NB4 (cell line): Measurements from ENCODE around the gene SPC24.

Source experiments
- DNase-seq: peaks from one replicate; pipeline ENCODE4 v3.0.0; 2010; ENCODE audit warnings: low read depth
- H3K4me3 ChIP-seq: one replicate; pipeline ENCODE4 v1.5.1; 2011; ENCODE audit warnings: mild to moderate bottlenecking, low read depth, low read length, moderate library complexity
- CTCF ChIP-seq: IDR thresholded peaks from one replicate; pipeline ENCODE4 v1.5.1; 2012; ENCODE audit warnings: low read depth, low read length
- MAX ChIP-seq: IDR thresholded peaks from 2 replicates; pipeline ENCODE4 v1.6.1; 2011; ENCODE audit warnings: low read depth, low read length
- MYC ChIP-seq: IDR thresholded peaks from 2 replicates; pipeline ENCODE4 v1.6.1; 2011; ENCODE audit warnings: low read depth, low read length
- POLR2A ChIP-seq: IDR thresholded peaks from 2 replicates; pipeline ENCODE4 v1.6.1; 2011; ENCODE audit warnings: mild to moderate bottlenecking; ENCODE audit not compliant: insufficient read length; ENCODE audit errors: extremely low read depth

Gene SPC24

GRCh38 chr19:11155373-11156120 lies at the start of gene SPC24:
TSS of gene SPC24 (minus strand) at chr19:11155782. CDS start at chr19:11155776, 6 bp downstream.
- TF ChIP-seq MAX, result peak; percentile 59
- peak; percentile 59; the same call in 1 of the 2 replicates for TF ChIP-seq MYC
- peak; percentile 78 for TF ChIP-seq POLR2A
- no peak for TF ChIP-seq CTCF
- peak; percentile 99 for DNase-seq
- peak within 1 kb of the TSS; percentile 97 for H3K4me3 ChIP-seq

GRCh38 chr19:11204943-11205349 lies 49.4 kb upstream of the SPC24 start:
- no peak overlapping the region for H3K4me3 ChIP-seq
- DNase-seq, result no peak
- no peak for TF ChIP-seq MAX
- no peak for TF ChIP-seq POLR2A
- no peak for TF ChIP-seq CTCF
- no peak for TF ChIP-seq MYC

- TF ChIP-seq MYC, result no peak
- TF ChIP-seq POLR2A, result no peak
- TF ChIP-seq CTCF, result no peak
- no peak for TF ChIP-seq MAX
- no peak overlapping the region for H3K4me3 ChIP-seq
- DNase-seq, result no peak
Measured at GRCh38 chr19:11204076-11204602, 48.6 kb upstream of the SPC24 start.

- H3K4me3 ChIP-seq, result no peak overlapping the region
- no peak for TF ChIP-seq POLR2A
- peak; percentile 56; the same call in 1 of the 2 replicates for TF ChIP-seq MAX
- TF ChIP-seq CTCF, result peak; percentile 79
- DNase-seq, result peak; percentile 84
Measured at GRCh38 chr19:11203194-11204075, 47.9 kb upstream of the SPC24 start.

- TF ChIP-seq MAX (no peak), CTCF (no peak), MYC (no peak), POLR2A (no peak)
Measured at GRCh38 chr19:11202488-11203193, 47.1 kb upstream of the SPC24 start.

More at GRCh38 chr19:11202488-11203193, 47.1 kb upstream of the SPC24 start:
- no peak for DNase-seq
- H3K4me3 ChIP-seq, result no peak overlapping the region
